GM12865 (cell line): ENCODE results near the gene MED27.

Source experiments
- DNase-seq: peaks from one replicate; pipeline ENCODE4 v3.0.0; 2010; ENCODE audit warnings: low read depth
- H3K4me3 ChIP-seq: 2 replicates; pipeline ENCODE4 v1.5.1; 2011; ENCODE audit warnings: mild to moderate bottlenecking, low read depth, low read length, control low read depth
- TF ChIP-seq, protein P1 (sequence below): IDR thresholded peaks from 2 replicates; pipeline ENCODE4 v1.5.1; 2011; ENCODE audit warnings: low read length, control low read depth, low read depth, inconsistent platforms; ENCODE audit not compliant: insufficient read depth; ENCODE audit errors: missing control alignments

The MED27 gene

DNA sequence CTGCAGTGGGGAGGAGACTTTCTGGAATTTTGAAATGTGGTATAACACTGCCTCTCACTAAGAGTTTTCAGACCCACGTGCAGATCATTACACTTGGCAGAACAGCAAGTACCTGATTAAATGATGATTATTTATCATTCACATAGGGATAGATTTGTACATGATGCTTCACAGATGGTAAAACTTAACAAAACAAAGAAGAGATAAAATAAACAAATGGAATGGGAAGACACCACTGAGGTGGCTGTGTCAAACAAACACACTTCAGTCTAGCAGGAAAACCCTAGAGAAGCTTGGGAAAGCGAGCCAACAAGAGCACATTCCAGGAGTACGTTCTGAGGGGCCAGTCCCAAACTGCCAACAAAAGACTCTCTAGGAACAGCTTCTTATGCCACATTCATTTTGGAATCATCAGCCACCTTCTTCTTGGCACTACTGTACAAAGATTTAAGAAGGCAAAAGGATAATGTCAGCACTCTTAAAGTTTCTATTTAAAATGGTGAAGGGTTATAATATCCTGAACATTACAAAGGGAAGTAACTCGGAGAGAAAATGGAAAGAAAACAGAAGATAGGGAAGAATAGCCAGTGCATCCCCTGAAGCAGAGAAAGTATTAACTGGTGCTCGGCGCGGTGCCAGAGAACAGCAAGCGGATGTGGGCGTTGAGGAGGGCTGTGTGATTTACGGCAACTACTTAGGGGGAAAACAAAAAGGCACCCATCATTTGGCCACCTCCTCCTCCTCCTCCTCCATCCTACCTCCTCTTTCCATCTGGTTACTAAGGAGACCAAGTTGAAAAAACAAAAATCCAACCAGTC, 1.6 kb downstream of the MED27 start:
- TF ChIP-seq, protein P1, sequence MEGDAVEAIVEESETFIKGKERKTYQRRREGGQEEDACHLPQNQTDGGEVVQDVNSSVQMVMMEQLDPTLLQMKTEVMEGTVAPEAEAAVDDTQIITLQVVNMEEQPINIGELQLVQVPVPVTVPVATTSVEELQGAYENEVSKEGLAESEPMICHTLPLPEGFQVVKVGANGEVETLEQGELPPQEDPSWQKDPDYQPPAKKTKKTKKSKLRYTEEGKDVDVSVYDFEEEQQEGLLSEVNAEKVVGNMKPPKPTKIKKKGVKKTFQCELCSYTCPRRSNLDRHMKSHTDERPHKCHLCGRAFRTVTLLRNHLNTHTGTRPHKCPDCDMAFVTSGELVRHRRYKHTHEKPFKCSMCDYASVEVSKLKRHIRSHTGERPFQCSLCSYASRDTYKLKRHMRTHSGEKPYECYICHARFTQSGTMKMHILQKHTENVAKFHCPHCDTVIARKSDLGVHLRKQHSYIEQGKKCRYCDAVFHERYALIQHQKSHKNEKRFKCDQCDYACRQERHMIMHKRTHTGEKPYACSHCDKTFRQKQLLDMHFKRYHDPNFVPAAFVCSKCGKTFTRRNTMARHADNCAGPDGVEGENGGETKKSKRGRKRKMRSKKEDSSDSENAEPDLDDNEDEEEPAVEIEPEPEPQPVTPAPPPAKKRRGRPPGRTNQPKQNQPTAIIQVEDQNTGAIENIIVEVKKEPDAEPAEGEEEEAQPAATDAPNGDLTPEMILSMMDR = no peak
- H3K4me3 ChIP-seq = peak overlapping the region; percentile 98
- no peak for DNase-seq

- TF ChIP-seq, protein P1 = no peak
- no peak for DNase-seq
- H3K4me3 ChIP-seq = no peak overlapping the region
Observed at GRCh38 chr9:132075853-132076252, 3.8 kb downstream of the MED27 start.

DNA sequence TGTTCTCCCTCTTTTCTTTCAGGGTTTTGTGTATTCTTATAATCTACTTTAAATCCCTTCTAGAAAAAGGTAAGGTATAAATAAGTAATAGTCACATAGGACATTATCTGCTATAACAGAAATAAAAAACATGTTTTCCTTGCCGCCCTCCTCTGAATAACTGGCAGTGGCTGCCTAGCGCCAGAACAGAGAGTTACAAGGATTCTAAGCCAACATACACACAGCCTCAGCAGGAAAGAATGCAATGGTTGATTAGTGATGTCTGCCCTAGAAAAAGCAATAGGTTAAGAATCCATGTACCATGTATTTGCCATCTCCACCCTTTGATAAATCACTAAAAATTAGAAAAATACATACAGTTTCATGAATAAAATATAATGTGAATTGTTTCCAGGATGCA, 4.9 kb downstream of the MED27 start:
- TF ChIP-seq, protein P1 = no peak
- DNase-seq = no peak
- H3K4me3 ChIP-seq = no peak overlapping the region

DNA sequence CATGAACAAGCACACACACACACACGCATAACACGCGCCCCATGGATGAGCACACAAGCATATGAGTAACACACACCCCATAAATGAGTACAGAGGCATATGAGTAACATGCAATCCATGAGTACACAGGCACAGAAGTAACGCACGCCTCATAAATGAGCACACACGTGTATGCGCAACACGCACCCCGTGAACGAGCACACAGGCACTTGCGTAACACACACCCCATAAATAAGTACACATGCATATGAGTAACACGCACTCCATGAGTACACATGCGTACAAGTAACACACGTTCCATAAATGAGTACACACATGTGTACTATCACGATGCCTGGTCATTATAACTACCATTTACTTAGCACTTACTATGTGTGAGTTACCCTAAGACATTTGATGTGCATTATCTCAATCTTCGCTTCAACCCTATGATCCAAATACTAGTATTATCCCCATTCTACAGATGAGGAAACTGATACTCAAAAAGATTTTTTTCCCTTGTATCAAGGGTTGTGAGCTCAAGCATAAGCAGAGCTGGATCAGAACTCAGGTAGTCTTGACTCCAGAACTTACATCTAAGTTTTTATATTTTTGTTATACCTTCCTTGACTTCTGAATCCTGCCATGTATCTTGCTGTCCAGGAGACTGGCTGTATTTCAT, 7.7 kb downstream of the MED27 start:
- TF ChIP-seq, protein P1 = no peak
- DNase-seq = no peak
- no peak overlapping the region for H3K4me3 ChIP-seq

GRCh38 chr9:132069046-132069898, 10.4 kb downstream of the MED27 start:
- no peak overlapping the region for H3K4me3 ChIP-seq
- TF ChIP-seq, protein P1 = no peak
- no peak for DNase-seq

- H3K4me3 ChIP-seq = no peak overlapping the region
- TF ChIP-seq, protein P1 = no peak
- DNase-seq = no peak
Observed at GRCh38 chr9:132068605-132069004, 11.1 kb downstream of the MED27 start.
